DOHH2 (cell line): ENCODE measurements around the gene MSGN1.

Experiments
- H3F3A ChIP-seq: fragments of 200-600 bp; sonication (generic), shearing (Covaris generic); 2 replicates; pipeline ENCODE4 v1.6.0; 2016; ENCODE audit warnings: antibody characterized with exemption, mild to moderate bottlenecking; ENCODE audit not compliant: control insufficient read depth, insufficient read depth
- H3K27ac ChIP-seq: fragments of 200-600 bp; sonication (generic); 2 replicates; pipeline ENCODE4 v1.5.1; 2014; ENCODE audit warnings: low read depth, mild to moderate bottlenecking, low read length, moderate library complexity
- H3K27me3 ChIP-seq: fragments of 200-600 bp; sonication (generic); 2 replicates; pipeline ENCODE4 v1.6.1; 2014; ENCODE audit warnings: mild to moderate bottlenecking, low read length, mixed read lengths; ENCODE audit not compliant: control insufficient read depth
- H3K36me3 ChIP-seq: fragments of 200-600 bp; sonication (generic); 2 replicates; pipeline ENCODE4 v1.6.1; 2014; ENCODE audit warnings: mild to moderate bottlenecking, low read length, moderate library complexity, mixed read lengths; ENCODE audit not compliant: control insufficient read depth
- H3K4me1 ChIP-seq: fragments of 200-600 bp; sonication (generic); 2 replicates; pipeline ENCODE4 v1.6.1; 2014; ENCODE audit warnings: mild to moderate bottlenecking, low read length, mixed read lengths; ENCODE audit not compliant: control insufficient read depth
- H3K4me2 ChIP-seq: fragments of 200-600 bp; sonication (generic); 2 replicates; pipeline ENCODE4 v1.6.0; 2014; ENCODE audit warnings: mild to moderate bottlenecking, low read length, moderate library complexity
- H3K4me3 ChIP-seq: fragments of 200-600 bp; sonication (generic); 2 replicates; pipeline ENCODE4 v1.5.1; 2014; ENCODE audit warnings: mild to moderate bottlenecking, low read length, mixed read lengths
- H3K79me2 ChIP-seq: fragments of 200-600 bp; sonication (generic); 2 replicates; pipeline ENCODE4 v1.6.1; 2014; ENCODE audit warnings: mild to moderate bottlenecking, low read length, mixed read lengths; ENCODE audit not compliant: control insufficient read depth
- H3K9me2 ChIP-seq: fragments of 200-600 bp; sonication (generic); replicated peaks from 2 replicates; pipeline ENCODE4 v1.6.1; 2014; ENCODE audit warnings: mild to moderate bottlenecking, low read length, mixed read lengths; ENCODE audit not compliant: control insufficient read depth
- H3K9me3 ChIP-seq: fragments of 200-600 bp; sonication (generic); 2 replicates; pipeline ENCODE4 v1.6.1; 2014; ENCODE audit warnings: antibody characterized with exemption, low read length, mixed read lengths; ENCODE audit not compliant: control insufficient read depth, insufficient read depth
- H4K20me1 ChIP-seq: fragments of 200-600 bp; sonication (generic); 2 replicates; pipeline ENCODE4 v1.6.0; 2014; ENCODE audit warnings: low read depth, mild to moderate bottlenecking, antibody characterized with exemption, low read length, moderate library complexity; ENCODE audit not compliant: control insufficient read depth, insufficient read depth
- EZH2phosphoT487 ChIP-seq: fragments of 200-600 bp; sonication (generic); IDR thresholded peaks from 2 replicates; pipeline ENCODE4 v1.6.1; 2017; ENCODE audit warnings: borderline replicate concordance, mild to moderate bottlenecking, antibody characterized with exemption, low read length, moderate library complexity, mixed read lengths
- TF ChIP-seq, protein P1 (sequence below): fragments of 200-600 bp; sonication (generic); IDR thresholded peaks from one replicate; pipeline ENCODE4 v1.5.1; 2014; ENCODE audit warnings: antibody characterized with exemption, mild to moderate bottlenecking, low read depth, low read length; ENCODE audit not compliant: poor library complexity, severe bottlenecking

Gene MSGN1

DNA sequence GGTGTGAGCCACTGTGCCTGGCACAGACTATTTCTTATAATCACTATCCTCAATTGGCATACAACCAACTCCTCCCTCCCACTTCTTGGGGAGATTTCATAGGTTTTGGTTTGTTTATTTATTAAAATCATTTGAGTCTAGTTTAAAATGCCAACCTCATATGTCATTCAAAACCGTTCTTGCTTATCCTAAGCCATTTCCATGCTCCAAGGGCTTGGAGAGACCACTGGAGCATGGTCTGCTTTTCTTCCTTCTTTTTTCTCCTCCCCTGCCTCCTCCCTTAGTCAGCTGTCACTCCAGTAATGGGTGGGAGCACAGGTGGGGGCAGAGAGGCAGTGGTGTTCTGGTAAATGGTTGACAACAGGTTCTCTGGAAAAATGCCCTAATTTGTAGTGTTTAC, 41.8 kb downstream of the MSGN1 start:
- Histone ChIP-seq H4K20me1 (no peaks in the 10 kb centered on the region), H3K4me1 (no peaks in the 10 kb centered on the region), H3K27me3 (peaks cover 12% of the 10 kb centered on the region), H3K27ac (no peak overlapping the region), H3F3A (no peaks in the 10 kb centered on the region), H3K4me2 (no peak overlapping the region), H3K4me3 (no peak overlapping the region), H3K36me3 (no peaks in the 10 kb centered on the region), H3K9me2 (no peaks in the 10 kb centered on the region), H3K79me2 (no peaks in the 10 kb centered on the region), H3K9me3 (no peaks in the 10 kb centered on the region)
- no peak for TF ChIP-seq EZH2phosphoT487
- TF ChIP-seq, protein P1, sequence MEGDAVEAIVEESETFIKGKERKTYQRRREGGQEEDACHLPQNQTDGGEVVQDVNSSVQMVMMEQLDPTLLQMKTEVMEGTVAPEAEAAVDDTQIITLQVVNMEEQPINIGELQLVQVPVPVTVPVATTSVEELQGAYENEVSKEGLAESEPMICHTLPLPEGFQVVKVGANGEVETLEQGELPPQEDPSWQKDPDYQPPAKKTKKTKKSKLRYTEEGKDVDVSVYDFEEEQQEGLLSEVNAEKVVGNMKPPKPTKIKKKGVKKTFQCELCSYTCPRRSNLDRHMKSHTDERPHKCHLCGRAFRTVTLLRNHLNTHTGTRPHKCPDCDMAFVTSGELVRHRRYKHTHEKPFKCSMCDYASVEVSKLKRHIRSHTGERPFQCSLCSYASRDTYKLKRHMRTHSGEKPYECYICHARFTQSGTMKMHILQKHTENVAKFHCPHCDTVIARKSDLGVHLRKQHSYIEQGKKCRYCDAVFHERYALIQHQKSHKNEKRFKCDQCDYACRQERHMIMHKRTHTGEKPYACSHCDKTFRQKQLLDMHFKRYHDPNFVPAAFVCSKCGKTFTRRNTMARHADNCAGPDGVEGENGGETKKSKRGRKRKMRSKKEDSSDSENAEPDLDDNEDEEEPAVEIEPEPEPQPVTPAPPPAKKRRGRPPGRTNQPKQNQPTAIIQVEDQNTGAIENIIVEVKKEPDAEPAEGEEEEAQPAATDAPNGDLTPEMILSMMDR, result no peak

DNA sequence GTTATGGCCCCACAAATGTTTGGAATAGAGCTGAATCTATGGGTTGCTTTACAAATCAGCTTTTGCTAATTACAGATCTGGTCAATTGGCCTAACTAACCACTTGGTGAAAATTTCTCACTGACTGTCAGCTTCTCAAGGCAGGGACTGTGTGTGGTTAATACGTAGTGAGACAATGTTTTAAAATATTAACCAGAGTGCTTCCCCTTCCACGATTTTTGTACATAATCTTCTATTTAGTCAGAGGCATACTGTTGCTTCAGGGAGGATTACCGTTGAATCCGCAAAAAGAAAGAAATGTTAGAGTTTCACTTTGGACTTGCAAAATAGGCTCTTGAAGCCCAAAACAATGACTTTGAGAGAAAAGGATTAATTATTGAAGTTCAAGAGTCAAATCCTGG, 47.3 kb downstream of the MSGN1 start:
- TF ChIP-seq EZH2phosphoT487, result no peak
- TF ChIP-seq, protein P1, result no peak
- no peak overlapping the region for H3K4me3 ChIP-seq
- no peak overlapping the region for H3K27ac ChIP-seq
- peaks cover 5% of the 10 kb centered on the region for H3K27me3 ChIP-seq
- no peaks in the 10 kb centered on the region for H3K9me2 ChIP-seq
- no peaks in the 10 kb centered on the region for H3K36me3 ChIP-seq
- no peaks in the 10 kb centered on the region for H3K9me3 ChIP-seq
- no peaks in the 10 kb centered on the region for H4K20me1 ChIP-seq
- no peaks in the 10 kb centered on the region for H3K79me2 ChIP-seq
- H3K4me1 ChIP-seq, result no peaks in the 10 kb centered on the region
- no peaks in the 10 kb centered on the region for H3F3A ChIP-seq
- no peak overlapping the region for H3K4me2 ChIP-seq

DNA sequence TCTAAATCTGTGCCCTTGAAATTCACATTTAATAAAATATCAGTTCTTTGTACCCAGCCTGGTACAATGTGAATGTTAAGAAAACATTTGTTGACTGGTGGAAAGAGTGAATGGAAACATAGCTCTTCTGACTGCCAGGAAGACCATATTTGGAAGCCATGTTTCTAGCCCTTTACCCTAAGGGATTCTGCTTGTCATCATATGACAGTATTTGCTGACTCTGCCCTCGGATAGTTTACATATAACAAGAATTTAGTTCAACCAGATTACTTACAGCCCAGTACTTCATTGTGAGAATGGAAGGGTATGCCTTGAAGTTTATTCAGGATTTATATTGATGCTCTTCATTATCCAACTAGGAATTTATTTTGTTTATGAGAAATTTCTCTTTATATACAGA, 48.4 kb downstream of the MSGN1 start:
- H4K20me1 ChIP-seq, result no peaks in the 10 kb centered on the region
- H3K79me2 ChIP-seq, result no peaks in the 10 kb centered on the region
- no peak overlapping the region for H3K4me2 ChIP-seq
- H3K9me2 ChIP-seq, result no peaks in the 10 kb centered on the region
- no peak overlapping the region for H3K27ac ChIP-seq
- TF ChIP-seq, protein P1, result no peak
- no peak for TF ChIP-seq EZH2phosphoT487
- H3K9me3 ChIP-seq, result no peaks in the 10 kb centered on the region
- H3K4me3 ChIP-seq, result no peak overlapping the region
- H3K36me3 ChIP-seq, result no peaks in the 10 kb centered on the region
- H3F3A ChIP-seq, result no peaks in the 10 kb centered on the region
- peaks cover 5% of the 10 kb centered on the region; the same call in 1 of the 2 replicates for H3K27me3 ChIP-seq
- H3K4me1 ChIP-seq, result no peaks in the 10 kb centered on the region

DNA sequence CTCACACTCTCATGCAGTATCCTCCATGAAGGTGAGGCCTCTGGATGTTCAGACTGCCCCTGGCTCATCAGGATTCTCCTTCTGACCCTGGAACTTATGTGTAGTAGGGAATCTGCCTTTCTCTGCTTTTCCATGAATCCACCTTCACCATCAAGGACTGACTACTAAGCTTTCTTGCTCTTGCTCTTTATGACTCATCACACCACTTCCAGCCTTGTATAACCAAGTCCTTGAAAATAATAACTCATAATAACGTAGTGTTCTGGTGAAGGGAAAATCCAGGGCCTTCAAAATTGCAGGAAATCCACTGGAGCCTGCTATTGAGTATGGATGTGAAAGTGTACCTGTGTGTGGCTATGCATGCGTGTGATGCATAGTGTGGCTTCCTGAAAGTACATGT, 50.9 kb downstream of the MSGN1 start:
- Histone ChIP-seq H3K79me2 (no peaks in the 10 kb centered on the region), H3K27me3 (peaks cover 5% of the 10 kb centered on the region; the same call in 1 of the 2 replicates), H3K9me2 (no peaks in the 10 kb centered on the region), H3K4me2 (no peak overlapping the region), H3K9me3 (no peaks in the 10 kb centered on the region), H3K36me3 (no peaks in the 10 kb centered on the region), H3F3A (no peaks in the 10 kb centered on the region), H3K4me3 (no peak overlapping the region), H4K20me1 (no peaks in the 10 kb centered on the region), H3K27ac (no peak overlapping the region), H3K4me1 (no peaks in the 10 kb centered on the region)
- TF ChIP-seq, protein P1, result no peak
- TF ChIP-seq EZH2phosphoT487, result no peak
